A549 (cell line): ENCODE results near the gene HPCAL1. TPM values are rescaled to one million over a fixed set of nuclear protein-coding genes. Genes with fewer than 3 reads are reported as not detected.

Experiments used
- CHD4 ChIP-seq: fragments of 200-600 bp; sonication (generic); IDR thresholded peaks from 2 replicates; pipeline ENCODE4 v1.6.1; 2016; ENCODE audit warnings: antibody characterized with exemption, mild to moderate bottlenecking, borderline replicate concordance
- EHF ChIP-seq: fragments of 250-450 bp; sonication (Bioruptor Pico); IDR thresholded peaks from 2 replicates; pipeline ENCODE4 v1.5.0; 2020; ENCODE audit warnings: mild to moderate bottlenecking
- FOSL2 ChIP-seq, 2 experiments: fragments of 450-650 bp in 1 of 2; fragments of >200 bp in 1 of 2; sonication (Bioruptor Twin) in 1 of 2; formaldehyde crosslinking; IDR thresholded peaks; 2 replicates each; pipeline versions ENCODE4 v1.5.0 to v1.6.1; 2016 to 2020; ENCODE audit warnings: mild to moderate bottlenecking in 1 of 2, moderate library complexity in 1 of 2
- HEYL ChIP-seq: fragments of 250-450 bp; sonication (Bioruptor Pico); IDR thresholded peaks from 2 replicates; pipeline ENCODE4 v1.8.0; 2021; ENCODE audit warnings: mild to moderate bottlenecking, moderate library complexity
- KDM1A ChIP-seq: fragments of 200-600 bp; sonication (generic); IDR thresholded peaks from 2 replicates; pipeline ENCODE4 v1.6.1; 2016; ENCODE audit warnings: low read depth, mild to moderate bottlenecking
- NPAS2 ChIP-seq: fragments of 250-450 bp; sonication (Bioruptor Pico); IDR thresholded peaks from 2 replicates; pipeline ENCODE4 v1.8.0; 2022; ENCODE audit warnings: mild to moderate bottlenecking, moderate library complexity, borderline replicate concordance
- NR3C1 ChIP-seq: fragments of >200 bp; sonication (Bioruptor Twin); formaldehyde crosslinking; IDR thresholded peaks from 3 replicates; pipeline ENCODE4 v1.6.1; 2017
- POLR2A ChIP-seq: IDR thresholded peaks from 2 replicates; pipeline ENCODE4 v1.6.1; 2012; ENCODE audit warnings: mild to moderate bottlenecking, low read length
- RAD21 ChIP-seq, 2 experiments: fragments of >200 bp in 1 of 2; sonication (Bioruptor Twin) in 1 of 2; formaldehyde crosslinking in 1 of 2; IDR thresholded peaks in 1 of 2; conservative IDR thresholded peaks in 1 of 2; 2 replicates in 1 of 2; 3 replicates in 1 of 2; pipeline ENCODE4 v1.6.1; 2012 to 2018; ENCODE audit warnings: inconsistent platforms in 1 of 2
- RFX5 ChIP-seq: fragments of 450-650 bp; IDR thresholded peaks from 2 replicates; pipeline ENCODE4 v1.7.1; 2014; ENCODE audit warnings: antibody characterized with exemption, mild to moderate bottlenecking, moderate library complexity
- SMC3 ChIP-seq: fragments of >200 bp; sonication (Bioruptor Twin); formaldehyde crosslinking; IDR thresholded peaks from 3 replicates; pipeline ENCODE4 v1.6.1; 2018; ENCODE audit warnings: inconsistent platforms
- ZC3H11A ChIP-seq: fragments of 450-650 bp; IDR thresholded peaks from 2 replicates; pipeline ENCODE4 v1.6.1; 2014; ENCODE audit warnings: antibody characterized with exemption, mild to moderate bottlenecking
- polyA plus RNA-seq, 4 experiments: library from polyadenylated mRNA; depleted of rRNA in 3 of 4; stranded (reverse); fragments of >200 nt; fragmentation: RNase III in 1 of 4; extraction: RNeasy Plus Mini Kit Qiagen cat#74134 plus additional on column Dnase treatment in 1 of 4; gene quantifications; 2 replicates in 3 of 4; 3 replicates in 1 of 4; pipeline ENCODE4 v1.2.3, GENCODE V29; 2011 to 2017
- TF ChIP-seq, protein P1 (sequence below): fragments of 250-450 bp; sonication (Bioruptor Pico); IDR thresholded peaks from 2 replicates; pipeline ENCODE4 v1.5.0; 2020; ENCODE audit warnings: low read depth, mild to moderate bottlenecking, moderate library complexity
- TF ChIP-seq, protein P2 (sequence below): fragments of 200-600 bp; sonication (generic); IDR thresholded peaks from 2 replicates; pipeline ENCODE4 v1.6.1; 2016; ENCODE audit warnings: antibody characterized with exemption, mild to moderate bottlenecking, moderate library complexity
- TF ChIP-seq, protein P3 (sequence below): fragments of 150-350 bp; IDR thresholded peaks from 2 replicates; pipeline ENCODE4 v1.6.1; 2014; ENCODE audit warnings: low read depth, mild to moderate bottlenecking, low read length
- TF ChIP-seq, protein P4 (sequence below): fragments of 450-650 bp; IDR thresholded peaks from 2 replicates; pipeline ENCODE4 v1.6.1; 2014; ENCODE audit warnings: antibody characterized with exemption
- TF ChIP-seq, protein P5 (sequence below): IDR thresholded peaks from 2 replicates; pipeline ENCODE4 v1.6.1; 2012

The HPCAL1 gene
- polyA plus RNA-seq, 2 of the 4 experiments (the other 2 are of a cell fraction): 44.4 to 66.4 TPM

DNA sequence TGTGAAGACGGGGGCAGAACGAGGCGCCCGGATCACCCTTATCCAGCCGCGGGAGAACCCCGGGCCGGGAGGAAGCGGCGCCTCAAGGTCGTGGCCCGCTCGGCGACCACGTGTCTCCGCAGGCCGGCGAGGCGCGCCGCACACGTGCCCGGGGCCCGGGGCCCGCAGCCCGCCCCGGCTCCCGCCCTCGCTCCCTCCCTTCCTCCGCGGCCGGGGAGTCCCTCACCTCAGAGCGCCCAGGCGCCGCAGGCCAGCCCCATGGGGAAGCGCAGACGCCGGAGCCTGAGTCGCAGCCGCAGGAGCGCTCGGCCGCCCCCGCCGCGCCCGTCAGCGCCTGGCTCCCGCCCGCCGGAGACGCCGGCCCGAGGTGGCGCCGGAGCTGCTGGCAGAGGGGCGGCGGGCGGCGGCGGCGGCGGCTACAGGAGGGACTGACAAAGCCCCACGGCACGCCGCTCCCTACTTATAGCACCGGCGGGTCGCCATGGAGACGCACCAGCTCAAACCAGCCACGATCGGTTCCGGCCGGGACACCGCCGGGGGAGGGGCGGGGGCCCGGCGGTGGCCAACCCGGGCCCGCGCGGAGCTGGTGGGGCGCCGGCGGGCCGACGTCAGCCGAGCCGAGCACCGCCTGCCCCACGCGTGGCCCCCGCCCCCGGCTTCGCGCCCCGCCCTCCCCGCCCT is 145.3 kb downstream of the HPCAL1 start, which contains the start of gene ODC1 (continued):
- TF ChIP-seq, protein P1, sequence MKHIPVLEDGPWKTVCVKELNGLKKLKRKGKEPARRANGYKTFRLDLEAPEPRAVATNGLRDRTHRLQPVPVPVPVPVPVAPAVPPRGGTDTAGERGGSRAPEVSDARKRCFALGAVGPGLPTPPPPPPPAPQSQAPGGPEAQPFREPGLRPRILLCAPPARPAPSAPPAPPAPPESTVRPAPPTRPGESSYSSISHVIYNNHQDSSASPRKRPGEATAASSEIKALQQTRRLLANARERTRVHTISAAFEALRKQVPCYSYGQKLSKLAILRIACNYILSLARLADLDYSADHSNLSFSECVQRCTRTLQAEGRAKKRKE: peak; percentile 96
- TF ChIP-seq FOSL2 (IDR thresholded peaks at IDR 0.05) (no peak), FOSL2 (CRISPR knock-in tag; IDR thresholded peaks at IDR 0.05) (peak; percentile 35; the same call in 1 of the 2 replicates), CHD4 (no peak), RFX5 (0 out of 2 replicates have a peak, but pooled peaks have one; percentile 27), NR3C1 (no peak), RAD21 (conservative IDR thresholded peaks at IDR 0.05 in 1 of 2, IDR thresholded peaks at IDR 0.05 in 1 of 2) (peak in 1 of 2 experiments; percentile 12; a peak in 1 of 5 replicates), KDM1A (peak; percentile 38; the same call in 1 of the 2 replicates), SMC3 (no peak), HEYL (CRISPR knock-in tag) (no peak), POLR2A (peak; percentile 59), NPAS2 (peak; percentile 83), EHF (CRISPR knock-in tag) (peak; percentile 91), ZC3H11A (no peak)
- TF ChIP-seq, protein P2, sequence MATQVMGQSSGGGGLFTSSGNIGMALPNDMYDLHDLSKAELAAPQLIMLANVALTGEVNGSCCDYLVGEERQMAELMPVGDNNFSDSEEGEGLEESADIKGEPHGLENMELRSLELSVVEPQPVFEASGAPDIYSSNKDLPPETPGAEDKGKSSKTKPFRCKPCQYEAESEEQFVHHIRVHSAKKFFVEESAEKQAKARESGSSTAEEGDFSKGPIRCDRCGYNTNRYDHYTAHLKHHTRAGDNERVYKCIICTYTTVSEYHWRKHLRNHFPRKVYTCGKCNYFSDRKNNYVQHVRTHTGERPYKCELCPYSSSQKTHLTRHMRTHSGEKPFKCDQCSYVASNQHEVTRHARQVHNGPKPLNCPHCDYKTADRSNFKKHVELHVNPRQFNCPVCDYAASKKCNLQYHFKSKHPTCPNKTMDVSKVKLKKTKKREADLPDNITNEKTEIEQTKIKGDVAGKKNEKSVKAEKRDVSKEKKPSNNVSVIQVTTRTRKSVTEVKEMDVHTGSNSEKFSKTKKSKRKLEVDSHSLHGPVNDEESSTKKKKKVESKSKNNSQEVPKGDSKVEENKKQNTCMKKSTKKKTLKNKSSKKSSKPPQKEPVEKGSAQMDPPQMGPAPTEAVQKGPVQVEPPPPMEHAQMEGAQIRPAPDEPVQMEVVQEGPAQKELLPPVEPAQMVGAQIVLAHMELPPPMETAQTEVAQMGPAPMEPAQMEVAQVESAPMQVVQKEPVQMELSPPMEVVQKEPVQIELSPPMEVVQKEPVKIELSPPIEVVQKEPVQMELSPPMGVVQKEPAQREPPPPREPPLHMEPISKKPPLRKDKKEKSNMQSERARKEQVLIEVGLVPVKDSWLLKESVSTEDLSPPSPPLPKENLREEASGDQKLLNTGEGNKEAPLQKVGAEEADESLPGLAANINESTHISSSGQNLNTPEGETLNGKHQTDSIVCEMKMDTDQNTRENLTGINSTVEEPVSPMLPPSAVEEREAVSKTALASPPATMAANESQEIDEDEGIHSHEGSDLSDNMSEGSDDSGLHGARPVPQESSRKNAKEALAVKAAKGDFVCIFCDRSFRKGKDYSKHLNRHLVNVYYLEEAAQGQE: peak; percentile 45
- TF ChIP-seq, protein P3, sequence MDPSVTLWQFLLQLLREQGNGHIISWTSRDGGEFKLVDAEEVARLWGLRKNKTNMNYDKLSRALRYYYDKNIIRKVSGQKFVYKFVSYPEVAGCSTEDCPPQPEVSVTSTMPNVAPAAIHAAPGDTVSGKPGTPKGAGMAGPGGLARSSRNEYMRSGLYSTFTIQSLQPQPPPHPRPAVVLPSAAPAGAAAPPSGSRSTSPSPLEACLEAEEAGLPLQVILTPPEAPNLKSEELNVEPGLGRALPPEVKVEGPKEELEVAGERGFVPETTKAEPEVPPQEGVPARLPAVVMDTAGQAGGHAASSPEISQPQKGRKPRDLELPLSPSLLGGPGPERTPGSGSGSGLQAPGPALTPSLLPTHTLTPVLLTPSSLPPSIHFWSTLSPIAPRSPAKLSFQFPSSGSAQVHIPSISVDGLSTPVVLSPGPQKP: no peak
- TF ChIP-seq, protein P4, sequence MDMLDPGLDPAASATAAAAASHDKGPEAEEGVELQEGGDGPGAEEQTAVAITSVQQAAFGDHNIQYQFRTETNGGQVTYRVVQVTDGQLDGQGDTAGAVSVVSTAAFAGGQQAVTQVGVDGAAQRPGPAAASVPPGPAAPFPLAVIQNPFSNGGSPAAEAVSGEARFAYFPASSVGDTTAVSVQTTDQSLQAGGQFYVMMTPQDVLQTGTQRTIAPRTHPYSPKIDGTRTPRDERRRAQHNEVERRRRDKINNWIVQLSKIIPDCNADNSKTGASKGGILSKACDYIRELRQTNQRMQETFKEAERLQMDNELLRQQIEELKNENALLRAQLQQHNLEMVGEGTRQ: peak; percentile 57
- TF ChIP-seq, protein P5, sequence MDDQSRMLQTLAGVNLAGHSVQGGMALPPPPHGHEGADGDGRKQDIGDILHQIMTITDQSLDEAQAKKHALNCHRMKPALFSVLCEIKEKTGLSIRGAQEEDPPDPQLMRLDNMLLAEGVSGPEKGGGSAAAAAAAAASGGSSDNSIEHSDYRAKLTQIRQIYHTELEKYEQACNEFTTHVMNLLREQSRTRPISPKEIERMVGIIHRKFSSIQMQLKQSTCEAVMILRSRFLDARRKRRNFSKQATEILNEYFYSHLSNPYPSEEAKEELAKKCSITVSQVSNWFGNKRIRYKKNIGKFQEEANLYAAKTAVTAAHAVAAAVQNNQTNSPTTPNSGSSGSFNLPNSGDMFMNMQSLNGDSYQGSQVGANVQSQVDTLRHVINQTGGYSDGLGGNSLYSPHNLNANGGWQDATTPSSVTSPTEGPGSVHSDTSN: no peak
